Endometrial microvascular endothelial cells (primary cell): Measurements from ENCODE around the gene MAP4K4. TPM values are rescaled to one million over a fixed set of nuclear protein-coding genes. Genes with fewer than 3 reads are reported as not detected.

Source experiments
- in situ Hi-C: cut with HindIII; loops from 2 replicates; pipeline ENCODE4 v1.10.0; 2017; ENCODE audit warnings: low sequenced_read_pairs, low pct_unique_long_range_greater_than_20kb; ENCODE audit errors: inconsistent ontology term
- total RNA-seq: library from RNA; depleted of rRNA; stranded (reverse); fragments of >200 nt; gene quantifications from one replicate; pipeline ENCODE4 v1.2.3, GENCODE V29; 2015; ENCODE audit errors: inconsistent ontology term

The MAP4K4 gene
- total RNA-seq, 1 donor from 2014 or later = 109 TPM

DNA sequence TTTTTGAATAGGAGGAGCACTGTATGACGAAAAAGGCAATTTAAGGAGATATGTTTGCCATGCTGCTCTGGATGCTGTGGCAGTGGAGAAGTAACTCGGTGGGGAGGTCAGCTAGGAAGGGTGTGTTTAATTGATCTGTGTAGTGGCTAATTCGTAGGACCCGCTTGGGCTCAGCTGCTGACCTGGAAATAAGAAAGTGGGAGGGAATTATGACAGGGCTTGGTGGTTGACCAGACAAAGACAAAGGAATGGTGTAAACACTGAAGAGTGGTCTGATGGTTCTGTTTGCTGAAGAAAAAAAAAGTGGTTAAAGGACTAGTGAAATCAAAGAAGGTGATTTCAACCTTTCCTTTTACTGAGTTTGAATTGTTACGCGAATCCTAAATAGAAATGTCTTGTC lies 146.0 kb downstream of the MAP4K4 start:
- in situ Hi-C loops = no loop called here

GRCh38 chr2:101844055-101844635 lies 146.6 kb downstream of the MAP4K4 start:
- in situ Hi-C loops = no loop called here

- in situ Hi-C loops = no loop called here
Measured at GRCh38 chr2:101846973-101847372, 149.5 kb downstream of the MAP4K4 start.

DNA sequence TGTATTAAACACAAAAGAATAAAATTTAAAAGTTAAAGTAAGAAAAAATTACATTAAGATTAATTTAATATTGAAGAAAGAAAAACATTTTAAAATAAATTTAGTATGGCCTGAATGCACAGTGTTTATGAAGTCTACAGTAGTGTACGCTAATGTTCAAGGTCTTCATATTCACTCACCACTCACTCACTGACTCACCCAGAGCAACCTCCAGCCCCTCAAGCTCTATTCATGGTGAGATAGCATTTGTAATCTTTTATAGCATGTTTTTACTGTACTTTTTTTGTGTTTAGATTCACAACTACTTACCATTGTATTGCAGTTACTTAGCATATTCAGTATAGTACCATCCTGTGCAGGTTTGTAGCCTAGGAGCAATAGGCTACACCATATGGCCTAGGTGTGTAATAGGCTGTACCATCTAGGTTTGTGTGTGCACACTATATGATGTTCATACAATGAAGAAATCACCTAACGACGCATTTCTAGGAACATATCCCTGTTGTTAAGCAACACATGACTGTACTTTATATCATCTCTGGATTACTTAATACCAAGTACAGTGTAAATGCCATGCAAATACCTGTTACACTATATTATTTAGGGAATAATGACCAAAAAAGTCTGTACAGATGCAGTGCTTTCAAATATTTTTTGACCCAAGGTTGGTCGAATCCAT lies 150.3 kb downstream of the MAP4K4 start:
- in situ Hi-C loops = no loop called here

DNA sequence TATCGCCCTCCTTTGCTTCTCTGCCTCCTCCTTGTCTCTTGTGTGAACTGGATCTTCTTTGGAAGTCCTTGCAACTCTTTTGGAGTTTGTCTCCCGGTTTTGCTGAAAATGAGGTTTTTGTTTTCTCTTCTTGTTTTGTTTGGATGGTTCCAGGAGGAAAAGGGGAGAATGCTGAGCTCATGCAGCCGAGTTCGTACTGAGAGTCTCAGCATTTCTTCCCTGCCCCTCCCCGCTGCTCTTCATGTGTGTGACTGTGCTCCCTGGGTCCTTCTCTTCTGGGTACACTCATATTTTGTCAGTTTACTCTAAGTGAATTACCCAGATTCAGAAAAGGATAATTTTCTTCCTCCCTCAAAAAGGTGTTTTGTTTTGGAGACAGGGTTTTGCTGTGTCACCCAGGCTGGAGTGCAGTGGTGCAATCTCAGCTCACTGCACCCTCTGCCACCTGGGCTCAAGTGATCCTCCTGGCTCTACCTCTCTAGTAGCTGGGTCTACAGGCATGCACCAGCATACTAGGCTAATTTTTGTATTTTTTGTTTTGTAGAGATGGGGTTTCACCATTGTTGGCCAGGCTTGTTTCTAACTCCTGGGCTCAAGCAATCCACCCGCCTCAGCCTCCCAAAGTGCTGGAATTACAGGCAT lies 151.4 kb downstream of the MAP4K4 start:
- in situ Hi-C loops = no loop called here

- in situ Hi-C loops = no loop called here
Measured at GRCh38 chr2:101850450-101850849, 152.9 kb downstream of the MAP4K4 start.

GRCh38 chr2:101850991-101851390 lies 153.5 kb downstream of the MAP4K4 start:
- in situ Hi-C loops = no loop called here

DNA sequence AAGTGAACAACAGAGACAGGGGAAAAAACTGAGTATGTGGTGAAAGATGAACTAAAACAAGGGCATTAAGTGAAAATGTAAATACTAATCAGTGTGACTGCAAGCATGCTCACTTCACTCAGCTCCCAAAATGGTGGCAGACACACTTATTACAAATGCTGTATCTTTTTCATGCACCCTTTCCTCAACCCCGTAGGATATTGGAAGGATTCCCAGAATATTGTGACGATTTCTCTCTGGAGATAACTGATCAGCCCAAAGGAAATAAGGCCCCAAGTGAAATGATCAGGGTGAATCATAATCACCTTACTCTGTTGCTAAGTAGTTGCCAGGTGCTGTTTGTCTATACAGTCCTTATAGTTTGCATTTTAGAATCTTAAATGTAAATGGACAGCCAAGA lies 155.3 kb downstream of the MAP4K4 start:
- in situ Hi-C loops = no loop called here

DNA sequence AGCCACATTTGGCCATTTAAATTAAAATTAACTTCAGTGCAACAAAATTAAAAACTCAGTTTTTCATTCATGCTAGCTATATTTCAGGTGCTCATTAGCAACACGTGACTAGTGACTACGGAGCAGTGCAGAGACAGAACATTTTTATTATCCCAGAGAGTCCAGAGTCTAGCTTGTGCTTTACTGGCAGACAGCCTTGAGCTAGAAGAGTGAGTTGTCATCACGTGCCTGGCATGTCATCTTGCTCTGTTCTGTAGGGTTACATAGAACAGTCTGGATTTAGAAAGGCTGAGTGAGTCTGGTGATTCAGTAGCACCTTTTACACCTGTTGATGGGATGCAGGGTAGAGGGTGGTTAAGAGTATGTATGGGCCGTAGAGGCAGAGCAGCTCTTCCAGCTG lies 157.4 kb downstream of the MAP4K4 start:
- in situ Hi-C loops = no loop called here

DNA sequence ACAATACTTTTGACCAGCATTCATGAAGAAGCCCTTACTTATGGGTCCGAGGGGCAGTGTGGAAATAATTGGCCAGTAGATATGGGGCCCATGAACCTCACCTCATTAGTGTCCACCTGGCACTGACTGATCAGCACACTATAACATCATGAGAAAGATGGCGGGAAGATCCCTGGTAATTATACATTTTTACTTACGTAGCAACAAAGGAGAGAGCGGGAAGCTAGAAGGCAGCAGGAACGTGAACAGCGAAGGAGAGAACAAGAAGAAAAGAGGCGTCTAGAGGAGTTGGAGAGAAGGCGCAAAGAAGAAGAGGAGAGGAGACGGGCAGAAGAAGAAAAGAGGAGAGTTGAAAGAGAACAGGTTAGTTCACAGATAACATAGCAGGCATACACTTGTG lies 158.3 kb downstream of the MAP4K4 start:
- in situ Hi-C loops = no loop called here

- in situ Hi-C loops = no loop called here
Measured at GRCh38 chr2:101858246-101858645, 160.7 kb downstream of the MAP4K4 start.

- in situ Hi-C loops = no loop called here
Measured at GRCh38 chr2:101858910-101859309, 161.4 kb downstream of the MAP4K4 start.

DNA sequence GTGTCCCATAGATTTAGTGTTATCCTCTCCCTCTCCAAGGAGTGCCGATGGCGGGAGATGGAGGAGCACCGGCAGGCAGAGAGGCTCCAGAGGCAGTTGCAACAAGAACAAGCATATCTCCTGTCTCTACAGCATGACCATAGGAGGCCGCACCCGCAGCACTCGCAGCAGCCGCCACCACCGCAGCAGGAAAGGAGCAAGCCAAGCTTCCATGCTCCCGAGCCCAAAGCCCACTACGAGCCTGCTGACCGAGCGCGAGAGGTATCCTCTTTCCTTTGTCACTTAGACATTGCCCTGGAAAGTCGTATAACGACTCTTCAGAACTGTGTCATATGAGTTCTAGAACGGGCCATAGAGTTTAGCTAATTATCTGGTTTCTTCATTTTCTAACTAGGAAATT lies 162.1 kb downstream of the MAP4K4 start:
- in situ Hi-C loops = no loop called here

DNA sequence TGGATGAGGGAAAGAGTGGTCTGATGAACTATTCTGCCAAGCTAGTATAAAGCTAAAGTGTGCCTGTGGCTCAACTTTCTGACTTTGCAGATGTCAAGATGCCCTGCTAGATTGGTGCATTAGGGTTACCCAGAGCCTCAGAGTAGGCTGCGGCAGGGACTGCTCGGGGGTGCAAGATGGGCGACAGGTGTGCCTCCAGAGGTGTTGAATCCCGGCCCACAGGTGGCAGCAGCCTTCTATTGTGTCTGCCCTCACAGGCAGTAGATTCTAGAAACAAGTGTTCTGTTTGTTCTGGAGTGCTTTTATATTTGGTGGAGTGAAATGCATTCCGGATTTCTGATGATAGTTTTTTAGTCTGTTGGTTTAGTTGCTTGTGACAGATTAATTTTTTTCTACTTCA lies 162.7 kb downstream of the MAP4K4 start:
- in situ Hi-C loops = no loop called here

DNA sequence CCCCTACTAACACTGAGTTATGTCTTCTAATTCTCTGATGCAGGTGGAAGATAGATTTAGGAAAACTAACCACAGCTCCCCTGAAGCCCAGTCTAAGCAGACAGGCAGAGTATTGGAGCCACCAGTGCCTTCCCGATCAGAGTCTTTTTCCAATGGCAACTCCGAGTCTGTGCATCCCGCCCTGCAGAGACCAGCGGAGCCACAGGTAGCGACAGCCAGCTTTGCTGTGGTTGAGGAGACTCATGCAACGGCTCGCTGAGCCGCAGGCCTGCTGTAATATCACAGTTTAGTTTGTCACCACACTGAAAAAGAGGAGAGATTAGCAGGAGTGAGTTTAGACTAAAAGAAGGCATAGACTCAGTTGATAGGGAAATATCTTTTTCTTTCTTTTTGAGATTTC lies 163.3 kb downstream of the MAP4K4 start:
- in situ Hi-C loops = no loop called here

GRCh38 chr2:101861382-101861781 lies 163.9 kb downstream of the MAP4K4 start:
- in situ Hi-C loops = no loop called here

DNA sequence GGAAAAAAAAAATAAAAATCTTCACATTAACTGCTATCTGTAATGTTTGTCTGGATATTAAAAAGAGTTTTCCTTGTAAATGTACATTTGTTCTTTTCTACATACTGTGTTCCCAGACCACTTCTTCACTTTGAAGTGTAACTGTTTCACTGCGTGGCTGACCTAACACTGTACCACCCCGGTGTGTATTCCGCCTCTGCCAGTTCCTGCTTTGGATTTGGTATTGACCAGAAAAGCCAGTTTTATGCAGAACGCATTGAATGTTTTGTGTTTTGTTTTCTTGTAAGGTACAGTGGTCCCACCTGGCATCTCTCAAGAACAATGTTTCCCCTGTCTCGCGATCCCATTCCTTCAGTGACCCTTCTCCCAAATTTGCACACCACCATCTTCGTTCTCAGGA lies 166.0 kb downstream of the MAP4K4 start:
- in situ Hi-C loops = no loop called here

DNA sequence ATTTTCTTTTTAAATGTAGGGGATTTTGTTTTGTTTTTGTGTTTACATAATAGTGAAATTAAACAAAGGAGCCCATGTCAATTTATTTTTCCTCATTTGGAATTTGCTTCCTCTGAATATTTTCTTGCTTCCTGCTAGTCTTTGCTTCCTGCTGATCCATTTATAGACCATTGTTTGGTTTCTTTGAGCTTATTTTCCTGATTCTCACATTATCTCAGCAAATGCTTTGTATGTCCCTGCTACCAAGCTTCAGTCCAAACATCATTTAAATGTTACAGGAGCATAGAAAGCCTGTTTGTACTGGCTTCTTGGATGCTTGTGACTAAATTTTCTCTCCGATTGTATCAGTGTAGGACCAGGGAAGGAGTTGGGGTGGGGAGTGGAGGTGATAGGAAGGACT lies 166.9 kb downstream of the MAP4K4 start:
- in situ Hi-C loops = no loop called here

GRCh38 chr2:101868525-101868924 lies 171.0 kb downstream of the MAP4K4 start:
- in situ Hi-C loops = no loop called here

GRCh38 chr2:101869527-101869926 lies 172.0 kb downstream of the MAP4K4 start:
- in situ Hi-C loops = no loop called here
